Ishikawa (cell line): ENCODE data around the gene YIPF2.
A peak's percentile ranks its signal among the peaks of the same experiment; 100 is the strongest.

Source experiments
- MAX ChIP-seq: IDR thresholded peaks from 2 replicates; pipeline ENCODE4 v1.6.1; 2012
- NFIC ChIP-seq: IDR thresholded peaks from 2 replicates; pipeline ENCODE4 v1.6.1; 2012
- RAD21 ChIP-seq: IDR thresholded peaks from 2 replicates; pipeline ENCODE4 v1.6.1; 2012; ENCODE audit warnings: low read depth
- TAF1 ChIP-seq: IDR thresholded peaks from 2 replicates; pipeline ENCODE4 v1.6.1; 2012; ENCODE audit warnings: low read depth, mild to moderate bottlenecking
- TCF12 ChIP-seq: IDR thresholded peaks from 2 replicates; pipeline ENCODE4 v1.6.1; 2012; ENCODE audit warnings: low read depth
- YY1 ChIP-seq: IDR thresholded peaks from 2 replicates; pipeline ENCODE4 v1.6.1; 2012; ENCODE audit warnings: low read depth
- ZBTB7A ChIP-seq: IDR thresholded peaks from 2 replicates; pipeline ENCODE4 v1.6.1; 2012; ENCODE audit warnings: low read depth
- TF ChIP-seq, protein P1 (sequence below): IDR thresholded peaks from 2 replicates; pipeline ENCODE4 v1.6.1; 2012

Gene YIPF2

DNA sequence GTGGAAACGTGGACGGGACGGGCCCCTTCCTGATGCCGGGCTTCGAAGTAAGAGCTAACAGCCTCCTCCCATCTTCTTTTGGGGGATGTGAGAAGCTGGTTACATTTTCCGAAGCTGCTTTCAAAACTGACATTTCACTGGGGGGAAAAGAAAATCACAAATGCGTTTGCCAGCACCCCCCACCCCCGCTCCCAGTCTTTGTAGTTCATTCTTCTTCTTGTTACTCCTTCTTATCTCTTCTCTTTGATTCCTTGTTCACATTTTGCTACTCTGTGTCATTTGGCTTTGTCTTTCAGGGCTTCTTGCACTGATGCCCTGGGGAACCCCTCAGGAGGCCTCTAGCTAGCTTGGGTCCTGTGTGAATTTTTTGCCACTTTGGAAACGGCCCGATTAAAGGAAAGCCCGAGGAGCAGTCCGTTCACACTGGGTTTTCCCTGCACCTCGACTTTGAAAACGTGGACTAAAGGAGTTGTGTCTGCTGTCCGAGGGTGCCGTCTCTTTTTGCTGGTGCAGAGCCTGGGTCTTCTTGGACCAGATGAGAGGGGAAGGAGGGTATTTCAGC lies 55.8 kb downstream of the YIPF2 start:
- TF ChIP-seq NFIC (no peak), MAX (peak; percentile 19; the same call in 1 of the 2 replicates), ZBTB7A (no peak), TCF12 (no peak), YY1 (no peak), RAD21 (no peak), TAF1 (no peak)
- TF ChIP-seq, protein P1, sequence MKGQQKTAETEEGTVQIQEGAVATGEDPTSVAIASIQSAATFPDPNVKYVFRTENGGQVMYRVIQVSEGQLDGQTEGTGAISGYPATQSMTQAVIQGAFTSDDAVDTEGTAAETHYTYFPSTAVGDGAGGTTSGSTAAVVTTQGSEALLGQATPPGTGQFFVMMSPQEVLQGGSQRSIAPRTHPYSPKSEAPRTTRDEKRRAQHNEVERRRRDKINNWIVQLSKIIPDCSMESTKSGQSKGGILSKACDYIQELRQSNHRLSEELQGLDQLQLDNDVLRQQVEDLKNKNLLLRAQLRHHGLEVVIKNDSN: no peak
